HepG2 (cell line): Measurements from ENCODE around the gene VARS2. TPM values are rescaled to one million over a fixed set of nuclear protein-coding genes. Genes with fewer than 3 reads are reported as not detected.
A peak's percentile ranks its signal among the peaks of the same experiment; 100 is the strongest.

ENCODE experiments used
- BORCS8-MEF2B ChIP-seq: sonication (generic); formaldehyde crosslinking; IDR thresholded peaks from 2 replicates; pipeline ENCODE4 v1.8.0; 2022; ENCODE audit warnings: mild to moderate bottlenecking, missing genetic modification reagents
- CREM ChIP-seq, 2 experiments: sonication (generic) in 1 of 2; formaldehyde crosslinking in 1 of 2; IDR thresholded peaks; 2 replicates each; pipeline versions ENCODE4 v1.4.0 to v1.6.1; 2016 to 2020; ENCODE audit warnings: antibody characterized with exemption in 1 of 2, mild to moderate bottlenecking in 1 of 2, missing genetic modification reagents in 1 of 2
- HMG20A ChIP-seq: IDR thresholded peaks from 2 replicates; pipeline ENCODE4 v1.6.1; 2016; ENCODE audit warnings: borderline replicate concordance
- KAT8 ChIP-seq: IDR thresholded peaks from 2 replicates; pipeline ENCODE4 v1.6.1; 2016; ENCODE audit warnings: missing genetic modification reagents, missing compliant biosample characterization
- MAFF ChIP-seq: IDR thresholded peaks from 2 replicates; pipeline ENCODE4 v1.6.1; 2011; ENCODE audit warnings: low read depth, low read length, improper control_type of control experiment
- MIER2 ChIP-seq: IDR thresholded peaks from 2 replicates; pipeline ENCODE4 v1.6.1; 2016; ENCODE audit warnings: missing biosample characterization, missing genetic modification reagents
- NR2F1 ChIP-seq, 2 experiments: fragments of 450-650 bp in 1 of 2; formaldehyde crosslinking in 1 of 2; IDR thresholded peaks; 2 replicates each; pipeline versions ENCODE4 v1.5.0 to v1.6.1; 2016 to 2020; ENCODE audit warnings: mild to moderate bottlenecking in 1 of 2, missing compliant biosample characterization in 1 of 2, missing genetic modification reagents in 1 of 2, moderate library complexity in 1 of 2
- POLR2G ChIP-seq: fragments of 200-400 bp; formaldehyde crosslinking; IDR thresholded peaks from 2 replicates; pipeline ENCODE4 v1.6.1; 2018; ENCODE audit warnings: mild to moderate bottlenecking, low read depth, low read length, moderate library complexity
- RFXANK ChIP-seq: IDR thresholded peaks from 2 replicates; pipeline ENCODE4 v1.6.1; 2016
- SATB2 ChIP-seq: sonication (generic); formaldehyde crosslinking; IDR thresholded peaks from 2 replicates; pipeline ENCODE4 v1.5.0; 2020; ENCODE audit warnings: missing genetic modification reagents
- SMAD9 ChIP-seq: sonication (generic); formaldehyde crosslinking; IDR thresholded peaks from 2 replicates; pipeline ENCODE4 v1.5.1; 2020; ENCODE audit warnings: mild to moderate bottlenecking, missing genetic modification reagents
- TEF ChIP-seq: sonication (generic); formaldehyde crosslinking; IDR thresholded peaks from 2 replicates; pipeline ENCODE4 v1.5.0; 2020; ENCODE audit warnings: missing genetic modification reagents
- ZEB1 ChIP-seq: IDR thresholded peaks from 2 replicates; pipeline ENCODE4 v1.6.1; 2012; ENCODE audit warnings: mild to moderate bottlenecking, low read depth, inconsistent platforms; ENCODE audit not compliant: insufficient replicate concordance
- ZFX ChIP-seq: sonication (generic); formaldehyde crosslinking; IDR thresholded peaks from 2 replicates; pipeline ENCODE4 v1.4.0; 2020; ENCODE audit warnings: mild to moderate bottlenecking, low read depth, missing genetic modification reagents, moderate library complexity
- ZNF574 ChIP-seq: sonication (generic); formaldehyde crosslinking; IDR thresholded peaks from 2 replicates; pipeline ENCODE4 v1.4.0; 2020; ENCODE audit warnings: missing genetic modification reagents
- ZNF597 ChIP-seq: sonication (generic); formaldehyde crosslinking; IDR thresholded peaks from 2 replicates; pipeline ENCODE4 v1.5.0; 2020; ENCODE audit warnings: missing genetic modification reagents
- ZNF7 ChIP-seq: IDR thresholded peaks from 2 replicates; pipeline ENCODE4 v1.6.1; 2016; ENCODE audit warnings: missing biosample characterization, missing genetic modification reagents
- ZNF75D ChIP-seq: sonication (generic); formaldehyde crosslinking; IDR thresholded peaks from 2 replicates; pipeline ENCODE4 v1.8.1; 2023; ENCODE audit warnings: missing genetic modification reagents, mild to moderate bottlenecking, borderline replicate concordance
- polyA plus RNA-seq, 8 experiments: library from polyadenylated mRNA; depleted of rRNA in 3 of 8; stranded (reverse) in 7 of 8; unstranded in 1 of 8; fragments of >200 nt; fragmentation: Illumina TruSeq in 4 of 8; extraction: Trizol in 4 of 8; gene quantifications; 2 replicates each; pipeline versions ENCODE4 v1.2.1 to v1.2.3, GENCODE V29; 2011 to 2016; ENCODE audit warnings: low read depth in 4 of 8, missing spikeins in 1 of 8, mixed read lengths in 1 of 8; ENCODE audit not compliant: insufficient read depth in 1 of 8
- total RNA-seq, 5 experiments: library from RNA; depleted of rRNA; stranded (reverse); fragments of >200 nt; fragmentation: Illumina TruSeq; extraction: Trizol; gene quantifications; 2 replicates each; pipeline ENCODE4 v1.2.3, GENCODE V29; 2016; ENCODE audit warnings: low read depth in 1 of 5
- TF ChIP-seq, protein P1 (sequence below): sonication (generic); IDR thresholded peaks from 2 replicates; pipeline ENCODE4 v1.6.1; 2016; ENCODE audit warnings: low read depth, borderline replicate concordance
- TF ChIP-seq, protein P2 (sequence below): sonication (generic); formaldehyde crosslinking; IDR thresholded peaks from 2 replicates; pipeline ENCODE4 v1.5.1; 2020; ENCODE audit warnings: mild to moderate bottlenecking, missing genetic modification reagents, borderline replicate concordance
- TF ChIP-seq, protein P3 (sequence below): sonication (generic); formaldehyde crosslinking; IDR thresholded peaks from 2 replicates; pipeline ENCODE4 v1.4.0; 2020; ENCODE audit warnings: missing genetic modification reagents

The VARS2 gene
- total and polyA plus RNA-seq, 2 of the 13 experiments (the other 11 are each of a cell fraction or from before 2014, with no cell fraction given), result 61.8 to 71.8 TPM

DNA sequence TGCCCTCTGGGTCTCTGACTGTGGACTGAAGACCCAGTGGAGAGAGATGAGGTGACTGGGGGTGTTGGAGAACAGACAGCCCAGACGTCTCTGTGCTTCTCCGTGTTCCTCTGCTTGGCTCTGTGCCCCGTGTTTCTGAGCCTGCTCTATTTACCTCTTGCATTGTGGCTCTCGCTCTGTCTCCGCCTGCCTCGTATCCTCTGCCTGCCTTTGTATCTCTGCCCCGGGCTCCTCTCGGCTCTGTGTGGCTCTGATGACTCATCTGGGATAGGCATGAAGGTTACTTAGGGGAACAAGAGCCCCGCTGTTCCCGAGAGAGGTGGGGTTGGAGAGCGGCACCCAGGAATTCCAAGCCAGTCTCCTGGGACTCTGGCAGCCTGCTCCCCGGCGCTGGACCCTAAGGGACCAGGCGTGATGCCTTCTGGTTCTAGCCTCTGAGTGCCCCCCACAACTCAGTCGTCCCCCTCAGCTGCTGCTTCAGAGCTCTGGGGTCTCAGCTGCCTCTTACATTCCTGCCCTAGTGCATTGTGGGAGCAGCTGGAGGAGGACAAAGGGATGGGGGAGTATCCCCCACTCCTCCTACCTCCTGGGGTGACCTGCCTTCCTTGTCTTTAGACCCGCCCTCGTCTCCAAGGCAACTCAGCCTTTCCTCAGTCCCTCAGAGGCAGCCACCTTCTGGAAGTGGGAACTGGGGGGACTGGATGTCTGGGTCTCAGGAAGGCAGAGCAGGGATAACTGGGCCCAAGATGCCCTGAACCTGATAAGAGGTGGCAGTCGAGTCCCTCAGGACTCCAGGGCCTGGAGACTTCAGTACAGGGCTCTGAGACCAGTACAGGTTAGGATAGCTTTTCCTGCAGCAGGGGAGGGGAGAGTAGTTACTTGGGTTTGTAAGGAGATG, 27.8 kb upstream of the VARS2 start (continued):
- TF ChIP-seq, protein P1, sequence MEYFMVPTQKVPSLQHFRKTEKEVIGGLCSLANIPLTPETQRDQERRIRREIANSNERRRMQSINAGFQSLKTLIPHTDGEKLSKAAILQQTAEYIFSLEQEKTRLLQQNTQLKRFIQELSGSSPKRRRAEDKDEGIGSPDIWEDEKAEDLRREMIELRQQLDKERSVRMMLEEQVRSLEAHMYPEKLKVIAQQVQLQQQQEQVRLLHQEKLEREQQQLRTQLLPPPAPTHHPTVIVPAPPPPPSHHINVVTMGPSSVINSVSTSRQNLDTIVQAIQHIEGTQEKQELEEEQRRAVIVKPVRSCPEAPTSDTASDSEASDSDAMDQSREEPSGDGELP, result peak; percentile 9; the same call in 1 of the 2 replicates
- peak; percentile 54; the same call in 1 of the 2 replicates for TF ChIP-seq HMG20A
- TF ChIP-seq SATB2 (CRISPR knock-in tag), result 0 out of 2 replicates have a peak, but pooled peaks have one; percentile 35
- TF ChIP-seq MAFF, result no peak
- TF ChIP-seq CREM (IDR thresholded peaks at IDR 0.05), result no peak
- no peak for TF ChIP-seq CREM (CRISPR knock-in tag; IDR thresholded peaks at IDR 0.05)
- TF ChIP-seq ZFX (CRISPR knock-in tag), result peak; percentile 29; the same call in 1 of the 2 replicates
- TF ChIP-seq ZNF7 (CRISPR knock-in tag), result no peak
- peak; percentile 41; the same call in 1 of the 2 replicates for TF ChIP-seq ZNF574 (CRISPR knock-in tag)
- TF ChIP-seq ZEB1, result no peak
- no peak for TF ChIP-seq ZNF597 (CRISPR knock-in tag)
- no peak for TF ChIP-seq NR2F1 (CRISPR knock-in tag; IDR thresholded peaks at IDR 0.05)
- TF ChIP-seq, protein P2, sequence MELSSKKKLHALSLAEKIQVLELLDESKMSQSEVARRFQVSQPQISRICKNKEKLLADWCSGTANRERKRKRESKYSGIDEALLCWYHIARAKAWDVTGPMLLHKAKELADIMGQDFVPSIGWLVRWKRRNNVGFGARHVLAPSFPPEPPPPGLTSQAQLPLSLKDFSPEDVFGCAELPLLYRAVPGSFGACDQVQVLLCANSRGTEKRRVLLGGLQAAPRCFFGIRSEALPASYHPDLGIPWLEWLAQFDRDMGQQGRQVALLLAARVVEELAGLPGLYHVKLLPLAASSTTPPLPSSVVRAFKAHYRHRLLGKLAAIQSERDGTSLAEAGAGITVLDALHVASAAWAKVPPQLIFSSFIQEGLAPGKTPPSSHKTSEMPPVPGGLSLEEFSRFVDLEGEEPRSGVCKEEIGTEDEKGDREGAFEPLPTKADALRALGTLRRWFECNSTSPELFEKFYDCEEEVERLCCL (CRISPR knock-in tag), result no peak
- no peak for TF ChIP-seq ZNF75D (CRISPR knock-in tag)
- peak; percentile 60; the same call in 1 of the 2 replicates for TF ChIP-seq KAT8 (CRISPR knock-in tag)
- peak; percentile 53; the same call in 1 of the 2 replicates for TF ChIP-seq SMAD9 (CRISPR knock-in tag)
- no peak for TF ChIP-seq RFXANK
- TF ChIP-seq, protein P3, sequence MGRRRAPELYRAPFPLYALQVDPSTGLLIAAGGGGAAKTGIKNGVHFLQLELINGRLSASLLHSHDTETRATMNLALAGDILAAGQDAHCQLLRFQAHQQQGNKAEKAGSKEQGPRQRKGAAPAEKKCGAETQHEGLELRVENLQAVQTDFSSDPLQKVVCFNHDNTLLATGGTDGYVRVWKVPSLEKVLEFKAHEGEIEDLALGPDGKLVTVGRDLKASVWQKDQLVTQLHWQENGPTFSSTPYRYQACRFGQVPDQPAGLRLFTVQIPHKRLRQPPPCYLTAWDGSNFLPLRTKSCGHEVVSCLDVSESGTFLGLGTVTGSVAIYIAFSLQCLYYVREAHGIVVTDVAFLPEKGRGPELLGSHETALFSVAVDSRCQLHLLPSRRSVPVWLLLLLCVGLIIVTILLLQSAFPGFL, result no peak
- TF ChIP-seq TEF (CRISPR knock-in tag), result no peak
- TF ChIP-seq POLR2G, result peak; percentile 73
- TF ChIP-seq MIER2 (CRISPR knock-in tag), result no peak
- peak; percentile 3; the same call in 1 of the 2 replicates for TF ChIP-seq BORCS8-MEF2B (CRISPR knock-in tag)
